Stimulated activated CD4-positive, alpha-beta T cell treated with anti-CD3 and anti-CD28 coated beads, Interleukin-2, amount 100 ng/mL, for 4 hours (primary cell): ENCODE data around the gene CENPP.

Experiments
- DNase-seq: peaks from one replicate; pipeline ENCODE4 v3.0.0-alpha.2; 2020; ENCODE audit warnings: low read depth

CENPP gene

GRCh38 chr9:92599938-92600461 is 274.2 kb downstream of the CENPP start:
- DNase-seq: no peak

GRCh38 chr9:92600462-92601261 is 274.9 kb downstream of the CENPP start:
- DNase-seq: no peak

GRCh38 chr9:92601451-92601850 is 275.7 kb downstream of the CENPP start:
- no peak for DNase-seq

GRCh38 chr9:92602413-92602812 is 276.7 kb downstream of the CENPP start:
- DNase-seq: no peak

GRCh38 chr9:92603100-92603499 is 277.3 kb downstream of the CENPP start:
- no peak for DNase-seq

GRCh38 chr9:92603990-92604389 is 278.2 kb downstream of the CENPP start:
- no peak for DNase-seq

- no peak for DNase-seq
Observed at GRCh38 chr9:92605224-92605623, 279.5 kb downstream of the CENPP start.

- DNase-seq: no peak
Observed at GRCh38 chr9:92607088-92607487, 281.3 kb downstream of the CENPP start.

- no peak for DNase-seq
Observed at GRCh38 chr9:92607773-92608172, 282.0 kb downstream of the CENPP start.

- DNase-seq: no peak
Observed at GRCh38 chr9:92608241-92608908, 282.6 kb downstream of the CENPP start.

- DNase-seq: no peak
Observed at GRCh38 chr9:92608909-92609445, 283.2 kb downstream of the CENPP start.

GRCh38 chr9:92610470-92611420 is 285.0 kb downstream of the CENPP start:
- DNase-seq: no peak

- no peak for DNase-seq
Observed at GRCh38 chr9:92611621-92612285, 286.0 kb downstream of the CENPP start.

GRCh38 chr9:92612292-92612691 is 286.5 kb downstream of the CENPP start:
- no peak for DNase-seq

- no peak for DNase-seq
Observed at GRCh38 chr9:92612816-92613215, 287.1 kb downstream of the CENPP start.

GRCh38 chr9:92613268-92614122 is 287.7 kb downstream of the CENPP start:
- DNase-seq: no peak

GRCh38 chr9:92614123-92614510 is 288.4 kb downstream of the CENPP start:
- DNase-seq: no peak

GRCh38 chr9:92614763-92615461 is 289.2 kb downstream of the CENPP start:
- DNase-seq: no peak

GRCh38 chr9:92615790-92616189 is 290.0 kb downstream of the CENPP start:
- no peak for DNase-seq

GRCh38 chr9:92616199-92616641 is 290.5 kb downstream of the CENPP start:
- no peak for DNase-seq
